Measurements from ENCODE around the gene SPSB1. TPM values are rescaled to one million over a fixed set of nuclear protein-coding genes. Genes with fewer than 3 reads are reported as not detected.

The SPSB1 gene
- total RNA-seq, 2 donors from 2014 or later, result 20.4 to 26.9 TPM

DNA sequence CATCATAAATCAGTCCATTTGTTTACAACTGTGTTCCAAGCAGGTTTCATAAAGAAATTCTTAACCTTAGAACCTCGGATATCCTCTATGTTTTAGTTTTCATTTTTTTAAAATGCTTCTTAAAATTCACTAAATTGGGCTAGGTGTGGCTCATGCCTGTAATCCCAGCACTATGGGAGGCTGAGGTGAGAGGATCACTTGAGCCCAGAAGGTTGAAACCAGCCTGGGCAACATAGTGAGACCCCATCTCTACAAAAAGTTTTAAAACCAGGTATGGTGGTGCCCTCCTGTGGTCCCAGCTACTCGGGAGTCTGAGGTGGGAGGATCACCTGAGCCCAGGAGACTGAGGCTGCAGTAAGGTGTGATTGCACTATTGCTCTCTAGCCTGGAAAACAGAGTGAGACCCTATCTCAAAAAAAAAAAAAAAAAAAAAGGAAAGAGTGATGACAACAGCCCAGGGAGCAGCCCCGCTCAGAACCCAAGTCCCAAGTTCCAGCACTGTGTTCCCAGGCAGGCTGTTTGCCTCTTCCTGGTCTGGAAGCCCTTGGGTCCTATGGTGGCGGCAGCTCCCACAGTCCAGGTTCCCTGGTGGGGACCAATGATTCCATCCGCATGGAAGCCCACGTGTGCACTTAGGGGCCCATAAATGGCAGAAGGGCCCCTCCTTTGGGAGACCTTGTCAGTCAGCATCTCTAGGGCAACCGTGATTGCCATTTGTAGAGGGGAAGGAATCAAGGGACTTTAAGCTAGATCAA lies 24.7 kb upstream of the SPSB1 start:
- Histone ChIP-seq H3K27me3 (ENCODE audit: control insufficient read depth, insufficient read depth, low read length, poor library complexity, severe bottlenecking) (no peaks in the 10 kb centered on the region), H3K4me1 (ENCODE audit: control insufficient read depth, insufficient read depth, low read length) (no peaks in the 10 kb centered on the region), H3K9ac (ENCODE audit: extremely low read depth, low read length, poor library complexity, severe bottlenecking) (no peak overlapping the region), H3K4me3 (ENCODE audit: low read length) (no peak overlapping the region), H3K36me3 (ENCODE audit: control insufficient read depth, insufficient read depth, low read length) (no peaks in the 10 kb centered on the region), H3K27ac (ENCODE audit: low read depth, low read length) (no peak overlapping the region), H3K9me3 (ENCODE audit: control insufficient read depth, low read length) (no peaks in the 10 kb centered on the region)
- Mint-ChIP-seq H3K27ac (no peak overlapping the region), H3K4me3 (no peak overlapping the region), H3K36me3 (ENCODE audit: low read depth) (peaks cover 7% of the 10 kb centered on the region), H3K4me1 (no peaks in the 10 kb centered on the region), H3K9me3 (no peaks in the 10 kb centered on the region), H3K27me3 (ENCODE audit: insufficient read depth) (no peaks in the 10 kb centered on the region)
- TF ChIP-seq, protein P1, sequence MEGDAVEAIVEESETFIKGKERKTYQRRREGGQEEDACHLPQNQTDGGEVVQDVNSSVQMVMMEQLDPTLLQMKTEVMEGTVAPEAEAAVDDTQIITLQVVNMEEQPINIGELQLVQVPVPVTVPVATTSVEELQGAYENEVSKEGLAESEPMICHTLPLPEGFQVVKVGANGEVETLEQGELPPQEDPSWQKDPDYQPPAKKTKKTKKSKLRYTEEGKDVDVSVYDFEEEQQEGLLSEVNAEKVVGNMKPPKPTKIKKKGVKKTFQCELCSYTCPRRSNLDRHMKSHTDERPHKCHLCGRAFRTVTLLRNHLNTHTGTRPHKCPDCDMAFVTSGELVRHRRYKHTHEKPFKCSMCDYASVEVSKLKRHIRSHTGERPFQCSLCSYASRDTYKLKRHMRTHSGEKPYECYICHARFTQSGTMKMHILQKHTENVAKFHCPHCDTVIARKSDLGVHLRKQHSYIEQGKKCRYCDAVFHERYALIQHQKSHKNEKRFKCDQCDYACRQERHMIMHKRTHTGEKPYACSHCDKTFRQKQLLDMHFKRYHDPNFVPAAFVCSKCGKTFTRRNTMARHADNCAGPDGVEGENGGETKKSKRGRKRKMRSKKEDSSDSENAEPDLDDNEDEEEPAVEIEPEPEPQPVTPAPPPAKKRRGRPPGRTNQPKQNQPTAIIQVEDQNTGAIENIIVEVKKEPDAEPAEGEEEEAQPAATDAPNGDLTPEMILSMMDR (conservative IDR thresholded peaks at IDR 0.05), result no peak
- 94 to 95% methylated on average over 4 to 7 of the region's 7 CpGs for WGBS, 2 experiments (ENCODE audit: insufficient coverage in 1 of 2, insufficient read length in 1 of 2)
- no peak for DNase-seq

GRCh38 chr1:9269078-9269501 lies 23.6 kb upstream of the SPSB1 start:
- Histone ChIP-seq H3K36me3 (ENCODE audit: control insufficient read depth, insufficient read depth, low read length) (no peaks in the 10 kb centered on the region), H3K27me3 (ENCODE audit: control insufficient read depth, insufficient read depth, low read length, poor library complexity, severe bottlenecking) (no peaks in the 10 kb centered on the region), H3K9me3 (ENCODE audit: control insufficient read depth, low read length) (no peaks in the 10 kb centered on the region), H3K9ac (ENCODE audit: extremely low read depth, low read length, poor library complexity, severe bottlenecking) (no peak overlapping the region), H3K27ac (ENCODE audit: low read depth, low read length) (no peak overlapping the region), H3K4me1 (ENCODE audit: control insufficient read depth, insufficient read depth, low read length) (no peaks in the 10 kb centered on the region), H3K4me3 (ENCODE audit: low read length) (no peak overlapping the region)
- WGBS, 2 experiments (ENCODE audit: insufficient coverage in 1 of 2, insufficient read length in 1 of 2), result 89 to 92% methylated on average over 9 to 17 of the region's 17 CpGs
- Mint-ChIP-seq H3K27ac (no peak overlapping the region), H3K27me3 (ENCODE audit: insufficient read depth) (no peaks in the 10 kb centered on the region), H3K9me3 (no peaks in the 10 kb centered on the region), H3K4me1 (no peaks in the 10 kb centered on the region), H3K4me3 (no peak overlapping the region), H3K36me3 (ENCODE audit: low read depth) (peaks cover 7% of the 10 kb centered on the region)
- TF ChIP-seq, protein P1 (conservative IDR thresholded peaks at IDR 0.05), result no peak
- no peak for DNase-seq

DNA sequence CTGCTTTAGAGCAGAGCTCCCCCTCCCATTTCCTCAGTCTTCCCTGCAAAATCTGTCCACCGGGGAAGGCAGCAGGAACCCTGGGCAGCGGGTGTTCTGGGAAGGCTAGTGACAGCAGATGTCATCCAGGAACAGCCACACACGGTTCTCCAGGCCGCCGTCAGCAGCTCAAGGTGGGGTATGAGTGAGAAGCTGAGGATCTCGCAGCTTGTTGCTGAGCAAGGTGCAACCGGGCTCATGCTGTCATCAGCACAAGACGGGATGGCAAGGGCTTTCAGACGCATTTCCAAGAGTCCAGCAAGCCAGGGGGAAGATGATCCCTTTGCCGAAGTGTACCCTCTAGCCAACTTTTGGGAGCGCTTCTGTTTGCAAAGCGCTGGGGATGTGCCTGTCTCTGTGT lies 23.0 kb upstream of the SPSB1 start:
- WGBS, 2 experiments (ENCODE audit: insufficient coverage in 1 of 2, insufficient read length in 1 of 2), result 86 to 87% methylated on average over 12 of the region's 12 CpGs
- Histone ChIP-seq H3K36me3 (ENCODE audit: control insufficient read depth, insufficient read depth, low read length) (no peaks in the 10 kb centered on the region), H3K27me3 (ENCODE audit: control insufficient read depth, insufficient read depth, low read length, poor library complexity, severe bottlenecking) (no peaks in the 10 kb centered on the region), H3K27ac (ENCODE audit: low read depth, low read length) (no peak overlapping the region), H3K9me3 (ENCODE audit: control insufficient read depth, low read length) (no peaks in the 10 kb centered on the region), H3K4me3 (ENCODE audit: low read length) (no peak overlapping the region), H3K9ac (ENCODE audit: extremely low read depth, low read length, poor library complexity, severe bottlenecking) (no peak overlapping the region), H3K4me1 (ENCODE audit: control insufficient read depth, insufficient read depth, low read length) (no peaks in the 10 kb centered on the region)
- no peak for DNase-seq
- Mint-ChIP-seq H3K27ac (no peak overlapping the region), H3K9me3 (no peaks in the 10 kb centered on the region), H3K4me1 (no peaks in the 10 kb centered on the region), H3K36me3 (ENCODE audit: low read depth) (peaks cover 2% of the 10 kb centered on the region), H3K27me3 (ENCODE audit: insufficient read depth) (no peaks in the 10 kb centered on the region), H3K4me3 (no peak overlapping the region)
- TF ChIP-seq, protein P1 (conservative IDR thresholded peaks at IDR 0.05), result no peak
